Tibial nerve (tissue), 4 donors: ENCODE measurements around the gene ENPP1.

Source experiments
- CTCF ChIP-seq, 5 experiments: fragments of 200-600 bp in 3 of 5; fragments of 450-650 bp in 2 of 5; sonication (generic) in 3 of 5; IDR thresholded peaks; one replicate each; pipeline ENCODE4 v1.5.1; 2016 to 2019; ENCODE audit warnings: antibody characterized with exemption in 5 of 5, mild to moderate bottlenecking in 3 of 5, moderate library complexity in 2 of 5
- EP300 ChIP-seq, 2 donors: sonication (generic); formaldehyde crosslinking; IDR thresholded peaks; one replicate each; pipeline ENCODE4 v1.6.1; 2017; ENCODE audit warnings: antibody characterized with exemption in 2 of 2, mild to moderate bottlenecking in 1 of 2
- POLR2A ChIP-seq, 2 donors: fragments of 450-650 bp; IDR thresholded peaks; one replicate each; pipeline ENCODE4 v1.6.1; 2017; ENCODE audit warnings: antibody characterized with exemption in 2 of 2, mild to moderate bottlenecking in 2 of 2, moderate library complexity in 2 of 2

GRCh38 chr6:131861381-131861780 is 53.6 kb downstream of the ENPP1 start:
- no peak for TF ChIP-seq EP300 (IDR thresholded peaks at IDR 0.05)
- no peak for TF ChIP-seq CTCF (IDR thresholded peaks at IDR 0.05)
- no peak for TF ChIP-seq POLR2A (IDR thresholded peaks at IDR 0.05)
